OCI-LY7 (cell line): ENCODE results near the gene TRAF4. TPM values are rescaled to one million over a fixed set of nuclear protein-coding genes. Genes with fewer than 3 reads are reported as not detected.

Experiments used
- BruUV-seq: library from RNA; stranded (reverse); fragments of 400-500 nt; replicated peaks from 2 replicates; lab custom pipeline; 2021; lab: Mats Ljungman, UMichigan
- CTCF ChIA-PET: fragments of 300-600 bp; sonication (Branson Sonifier 250); formaldehyde crosslinking; loops from one replicate; lab custom pipeline; 2022; ENCODE audit warnings: antibody characterized with exemption; ENCODE audit not compliant: unreplicated experiment; lab: Charles Lee
- POLR2A ChIA-PET: fragments of 300-600 bp; sonication (Branson Sonifier 250); formaldehyde crosslinking; loops from one replicate; lab custom pipeline; 2022; ENCODE audit warnings: antibody characterized with exemption; lab: Charles Lee
- DNase-seq: peaks from one replicate; pipeline ENCODE4 v3.0.0-alpha.2; 2015; ENCODE audit warnings: low spot score
- H2AFZ ChIP-seq: fragments of 200-600 bp; sonication (generic), shearing (Covaris generic); 2 replicates; pipeline ENCODE4 v1.6.1; 2014; ENCODE audit warnings: mild to moderate bottlenecking, antibody characterized with exemption, low read length, moderate library complexity
- H3K27ac ChIP-seq: fragments of 200-600 bp; sonication (generic); 2 replicates; pipeline ENCODE4 v1.5.1; 2014; ENCODE audit warnings: mixed run types, low read depth, mild to moderate bottlenecking, moderate library complexity, low read length, inconsistent platforms; ENCODE audit not compliant: poor library complexity, severe bottlenecking
- H3K36me3 ChIP-seq: fragments of 200-600 bp; sonication (generic); 2 replicates; pipeline ENCODE4 v1.6.1; 2014; ENCODE audit warnings: mild to moderate bottlenecking, antibody characterized with exemption, low read length, moderate library complexity, mixed read lengths; ENCODE audit not compliant: insufficient read depth
- H3K4me1 ChIP-seq: fragments of 200-600 bp; sonication (generic); 2 replicates; pipeline ENCODE4 v1.5.1; 2014; ENCODE audit warnings: mild to moderate bottlenecking, low read length; ENCODE audit not compliant: insufficient read depth, poor library complexity, severe bottlenecking
- H3K4me2 ChIP-seq: fragments of 200-600 bp; sonication (generic); 2 replicates; pipeline ENCODE4 v1.6.1; 2014; ENCODE audit warnings: mild to moderate bottlenecking, low read length
- H3K4me3 ChIP-seq: fragments of 200-600 bp; sonication (generic); 2 replicates; pipeline ENCODE4 v1.5.1; 2014; ENCODE audit warnings: mild to moderate bottlenecking, low read depth, low read length; ENCODE audit not compliant: poor library complexity, severe bottlenecking
- H3K79me2 ChIP-seq: fragments of 200-600 bp; sonication (generic); 2 replicates; pipeline ENCODE4 v1.6.1; 2016; ENCODE audit warnings: low read depth, mild to moderate bottlenecking, low read length, moderate library complexity, mixed read lengths; ENCODE audit not compliant: insufficient read depth
- H3K9me2 ChIP-seq: fragments of 200-600 bp; sonication (generic); 2 replicates; pipeline ENCODE4 v1.6.1; 2016; ENCODE audit warnings: mild to moderate bottlenecking, low read length, mixed read lengths; ENCODE audit not compliant: insufficient read depth
- H3K9me3 ChIP-seq: fragments of 200-600 bp; sonication (generic); 2 replicates; pipeline ENCODE4 v1.6.1; 2014; ENCODE audit warnings: mild to moderate bottlenecking, mixed run types, low read length, mixed read lengths
- H4K20me1 ChIP-seq: fragments of 200-600 bp; sonication (generic); 2 replicates; pipeline ENCODE4 v1.6.1; 2014; ENCODE audit warnings: mild to moderate bottlenecking, antibody characterized with exemption, low read length, moderate library complexity, mixed read lengths; ENCODE audit not compliant: insufficient read depth
- CTCF ChIP-seq: fragments of 200-600 bp; sonication (generic); conservative IDR thresholded peaks from 2 replicates; pipeline ENCODE4 v1.5.1; 2014; ENCODE audit warnings: mild to moderate bottlenecking, antibody characterized with exemption, low read length, moderate library complexity, mixed read lengths
- EZH2phosphoT487 ChIP-seq: fragments of 200-600 bp; sonication (generic); IDR thresholded peaks from 2 replicates; pipeline ENCODE4 v1.6.1; 2018; ENCODE audit warnings: low read depth, borderline replicate concordance, mild to moderate bottlenecking, mixed run types, antibody characterized with exemption, low read length, moderate library complexity, mixed read lengths
- intact Hi-C: fragments of 100-400 bp; cut with micrococcal nuclease; formaldehyde crosslinking; loops from one replicate; pipeline ENCODE4 v1.10.0; 2022; ENCODE audit not compliant: unreplicated experiment
- total RNA-seq, 2 experiments: library from RNA; depleted of rRNA in 1 of 2; stranded (reverse); fragments of >200 nt in 1 of 2; shearing (Covaris generic) in 1 of 2; gene quantifications; 2 replicates each; pipeline ENCODE4 v1.2.3, GENCODE V29; 2014 to 2022

The TRAF4 gene
- total RNA-seq, 2 experiments from 2014 or later: 105 to 123 TPM

- Histone ChIP-seq H3K27ac (no peak overlapping the region), H2AFZ (no peak overlapping the region), H4K20me1 (no peaks in the 10 kb centered on the region), H3K9me2 (no peaks in the 10 kb centered on the region), H3K4me2 (no peak overlapping the region), H3K4me1 (no peaks in the 10 kb centered on the region), H3K9me3 (no peaks in the 10 kb centered on the region), H3K79me2 (no peaks in the 10 kb centered on the region), H3K4me3 (no peak overlapping the region), H3K36me3 (peaks cover 65% of the 10 kb centered on the region)
- TF ChIP-seq CTCF (no peak), EZH2phosphoT487 (no peak)
- no peak for DNase-seq
- BruUV-seq: no TSS peak
- ChIA-PET POLR2A (no interaction called here), CTCF (no interaction called here)
- intact Hi-C loops: no loop called here
These were observed 41.6 kb upstream of the TRAF4 start for GRCh38 chr17:28702026-28702751.

GRCh38 chr17:28702752-28703150 is 41.1 kb upstream of the TRAF4 start:
- no peak overlapping the region for H3K27ac ChIP-seq
- BruUV-seq: no TSS peak
- H4K20me1 ChIP-seq: no peaks in the 10 kb centered on the region
- no peaks in the 10 kb centered on the region for H3K9me3 ChIP-seq
- H3K36me3 ChIP-seq: peaks cover 60% of the 10 kb centered on the region
- no peak overlapping the region for H3K4me2 ChIP-seq
- intact Hi-C loops: no loop called here
- H3K79me2 ChIP-seq: no peaks in the 10 kb centered on the region
- no peak overlapping the region for H3K4me3 ChIP-seq
- no peaks in the 10 kb centered on the region for H3K9me2 ChIP-seq
- ChIA-PET POLR2A (no interaction called here), CTCF (no interaction called here)
- H3K4me1 ChIP-seq: no peaks in the 10 kb centered on the region
- DNase-seq: no peak
- no peak overlapping the region for H2AFZ ChIP-seq
- TF ChIP-seq CTCF (no peak), EZH2phosphoT487 (no peak)

GRCh38 chr17:28703552-28704218 is 40.1 kb upstream of the TRAF4 start:
- Histone ChIP-seq H3K4me3 (no peak overlapping the region), H3K4me2 (no peak overlapping the region), H3K79me2 (no peaks in the 10 kb centered on the region), H4K20me1 (no peaks in the 10 kb centered on the region), H2AFZ (no peak overlapping the region), H3K4me1 (no peaks in the 10 kb centered on the region), H3K27ac (no peak overlapping the region), H3K9me2 (no peaks in the 10 kb centered on the region), H3K36me3 (peaks cover 50% of the 10 kb centered on the region), H3K9me3 (no peaks in the 10 kb centered on the region)
- DNase-seq: no peak
- TF ChIP-seq CTCF: no peak
- TF ChIP-seq EZH2phosphoT487: no peak
- CTCF ChIA-PET: no interaction called here
- intact Hi-C loops: no loop called here
- POLR2A ChIA-PET: interaction anchor here (1.0 kb wide), 1 partner anchor 43 kb away, joined by 4 read pairs; no protein-coding TSS in a partner anchor
- no TSS peak for BruUV-seq
